Psoas muscle (tissue), 8 donors: ENCODE results near the gene DIPK1B. TPM values are rescaled to one million over a fixed set of nuclear protein-coding genes. Genes with fewer than 3 reads are reported as not detected.

ENCODE experiments used
- ATAC-seq, 4 donors: fragments of 200-7000 bp; cut with Tn5 transposase; one replicate each; pipeline ENCODE4 v1.9.1; 2020; ENCODE audit warnings: moderate library complexity in 3 of 4, mild to moderate bottlenecking in 2 of 4
- DNase-seq, 2 donors: peaks; one replicate each; pipeline ENCODE4 v3.0.0-alpha.2; 2020
- H3K27ac ChIP-seq: fragments of 200-600 bp; one replicate; pipeline ENCODE4 v1.8.0; 2022
- H3K27me3 ChIP-seq, 3 donors: fragments of 200-600 bp in 1 of 3; one replicate each; pipeline versions ENCODE4 v1.6.1 to v1.8.0; 2013 to 2022; ENCODE audit warnings: low read length in 2 of 3, mild to moderate bottlenecking in 2 of 3, moderate library complexity in 1 of 3; ENCODE audit not compliant: insufficient read depth in 3 of 3
- H3K36me3 ChIP-seq, 2 donors: fragments of 200-600 bp in 1 of 2; one replicate each; pipeline versions ENCODE4 v1.6.1 to v1.8.0; 2013 to 2022; ENCODE audit warnings: low read depth in 1 of 2, mild to moderate bottlenecking in 1 of 2, moderate library complexity in 1 of 2; ENCODE audit not compliant: insufficient read depth in 1 of 2
- H3K4me1 ChIP-seq: fragments of 200-600 bp; one replicate; pipeline ENCODE4 v1.8.0; 2022
- H3K4me3 ChIP-seq: fragments of 200-600 bp; one replicate; pipeline ENCODE4 v1.8.0; 2022; ENCODE audit warnings: mild to moderate bottlenecking
- H3K9me3 ChIP-seq: fragments of 200-600 bp; one replicate; pipeline ENCODE4 v1.8.0; 2022
- CTCF ChIP-seq: fragments of 200-600 bp; IDR thresholded peaks from one replicate; pipeline ENCODE4 v1.8.0; 2022; ENCODE audit warnings: antibody characterized with exemption
- WGBS, 3 donors: extraction: QIAGEN DNeasy Blood & Tissue Kit; methylation state at CpG; one replicate each; pipeline versions ENCODE4 v1.1.6 to v1.1.7; 2013; 5-methylcytosine and 5-hydroxymethylcytosine counted together
- intact Hi-C, 2 donors: fragments of 100-400 bp; cut with DNase I; formaldehyde crosslinking; loops; one replicate each; pipeline versions ENCODE4 v1.11.0 to v1.14.2; 2022
- polyA plus RNA-seq, 3 donors: library from polyadenylated mRNA; stranded (reverse); fragments of 200-250 nt; gene quantifications; one replicate each; pipeline ENCODE4 v1.2.3, GENCODE V29; 2013
- total RNA-seq, 4 donors: library from RNA; stranded (reverse); fragmentation: NEBNext Ultra II Directional in 2 of 4; extraction: Animal tissue kit (Norgen Biotek cat#: 25700) in 2 of 4; gene quantifications; one replicate each; pipeline versions ENCODE4 v1.2.1 to v1.2.4, GENCODE V29; 2021 to 2023
- donor health status: healthy with polysubstance abuse.
- donor health status: DM: no; HTN: no; CAD: no; lungs with moderate emphysema.
- donor health status: Bipolar disorder and iron deficiency.
- donor health status: healthy.
- donor health status: DM: yes; HTN: yes; CAD: no.
- donor health status: DM: no; HTN: no; CAD: no.
- donor health status: DM: no; HTN: no; CAD: no.
- donor health status: DM: yes; HTN: yes; CAD: no.

DIPK1B gene
- total and polyA plus RNA-seq, 7 donors: 1.4 to 5.3 (median 2.4) TPM

GRCh38 chr9:136667940-136668760, 44.2 kb upstream of the DIPK1B start:
- peak overlapping the region; percentile 60 for H3K4me3 ChIP-seq
- no peak for DNase-seq
- WGBS, 3 donors: 57 to 63% (median 59%) methylated on average over 36 to 40 of the region's 40 CpGs
- no peak for ATAC-seq
- H3K27me3 ChIP-seq: peaks cover 0 to 27% (median 7%) of the 10 kb centered on the region in 3 donors
- no peaks in the 10 kb centered on the region for H3K9me3 ChIP-seq
- intact Hi-C loops: no loop called here
- H3K4me1 ChIP-seq: no peaks in the 10 kb centered on the region
- peaks cover 0 to 14% of the 10 kb centered on the region in 2 donors for H3K36me3 ChIP-seq
- no peak for TF ChIP-seq CTCF
- peak overlapping the region; percentile 39 for H3K27ac ChIP-seq

GRCh38 chr9:136668983-136669790, 43.2 kb upstream of the DIPK1B start:
- no peak for TF ChIP-seq CTCF
- H3K36me3 ChIP-seq: peaks cover 0 to 16% of the 10 kb centered on the region in 2 donors
- 63 to 70% (median 67%) methylated on average over 19 to 23 of the region's 23 CpGs for WGBS, 3 donors
- DNase-seq: no peak
- peak overlapping the region; percentile 60 for H3K4me3 ChIP-seq
- intact Hi-C loops: no loop called here
- ATAC-seq: no peak
- H3K4me1 ChIP-seq: no peaks in the 10 kb centered on the region
- no peaks in the 10 kb centered on the region for H3K9me3 ChIP-seq
- peaks cover 0 to 20% (median 7%) of the 10 kb centered on the region in 3 donors for H3K27me3 ChIP-seq
- H3K27ac ChIP-seq: no peak overlapping the region

GRCh38 chr9:136669791-136670464, 42.4 kb upstream of the DIPK1B start:
- H3K4me1 ChIP-seq: no peaks in the 10 kb centered on the region
- DNase-seq (no peak), ATAC-seq (no peak)
- peaks cover 0 to 13% (median 7%) of the 10 kb centered on the region in 3 donors for H3K27me3 ChIP-seq
- 50 to 60% (median 53%) methylated on average over 23 of the region's 23 CpGs for WGBS, 3 donors
- H3K27ac ChIP-seq: peak overlapping the region; percentile 16
- no peaks in the 10 kb centered on the region for H3K9me3 ChIP-seq
- intact Hi-C loops: no loop called here
- TF ChIP-seq CTCF: no peak
- peak overlapping the region; percentile 60 for H3K4me3 ChIP-seq
- H3K36me3 ChIP-seq: peaks cover 0 to 22% of the 10 kb centered on the region in 2 donors

- no peak for TF ChIP-seq CTCF
- peak overlapping the region; percentile 60 for H3K4me3 ChIP-seq
- no peak for ATAC-seq
- H3K4me1 ChIP-seq: no peaks in the 10 kb centered on the region
- intact Hi-C loops: no loop called here
- 58 to 70% (median 62%) methylated on average over 34 to 36 of the region's 36 CpGs for WGBS, 3 donors
- DNase-seq: no peak
- H3K36me3 ChIP-seq: peaks cover 0 to 22% of the 10 kb centered on the region in 2 donors
- H3K27ac ChIP-seq: no peak overlapping the region
- H3K27me3 ChIP-seq: peaks cover 0 to 8% (median 3%) of the 10 kb centered on the region in 3 donors
- no peaks in the 10 kb centered on the region for H3K9me3 ChIP-seq
Measured at GRCh38 chr9:136670576-136671253, 41.7 kb upstream of the DIPK1B start.
